Endodermal cell (in vitro differentiated cells): ENCODE measurements around the gene GATAD2A. TPM values are rescaled to one million over a fixed set of nuclear protein-coding genes. Genes with fewer than 3 reads are reported as not detected.
A peak's percentile ranks its signal among the peaks of the same experiment; 100 is the strongest.

ENCODE experiments used
- DNase-seq: peaks from one replicate; pipeline ENCODE4 v3.0.0-alpha.2; 2017
- H3K27ac ChIP-seq: 2 replicates; pipeline ENCODE4 v1.5.1; 2013; ENCODE audit warnings: mild to moderate bottlenecking, low read depth, low read length, moderate library complexity
- H3K27me3 ChIP-seq: 2 replicates; pipeline ENCODE4 v1.6.1; 2013; ENCODE audit warnings: mild to moderate bottlenecking, low read length, moderate library complexity; ENCODE audit not compliant: insufficient read depth, control insufficient read depth, poor library complexity, severe bottlenecking
- H3K36me3 ChIP-seq: 2 replicates; pipeline ENCODE4 v1.7.0; 2013; ENCODE audit warnings: mild to moderate bottlenecking, low read length, moderate library complexity; ENCODE audit not compliant: control insufficient read depth, insufficient read depth
- H3K4me1 ChIP-seq: one replicate; pipeline ENCODE4 v1.7.0; 2013; ENCODE audit warnings: low read length; ENCODE audit not compliant: control insufficient read depth, insufficient read depth
- H3K4me3 ChIP-seq: 2 replicates; pipeline ENCODE4 v1.5.1; 2013; ENCODE audit warnings: mild to moderate bottlenecking, low read length, moderate library complexity
- H3K9ac ChIP-seq: 2 replicates; pipeline ENCODE4 v1.6.1; 2013; ENCODE audit warnings: mild to moderate bottlenecking, low read length, moderate library complexity; ENCODE audit not compliant: poor library complexity, severe bottlenecking; ENCODE audit errors: extremely low read depth
- H3K9me3 ChIP-seq: 2 replicates; pipeline ENCODE4 v1.6.1; 2013; ENCODE audit warnings: mild to moderate bottlenecking, low read length, moderate library complexity; ENCODE audit not compliant: control insufficient read depth
- H3K27ac Mint-ChIP-seq: 2 replicates; pipeline ENCODE4 v1.8.0; 2020; ENCODE audit warnings: mixed read lengths
- H3K27me3 Mint-ChIP-seq: 2 replicates; pipeline ENCODE4 v1.8.0; 2021; ENCODE audit warnings: mild to moderate bottlenecking, mixed read lengths; ENCODE audit not compliant: insufficient read depth
- H3K36me3 Mint-ChIP-seq: 2 replicates; pipeline ENCODE4 v1.8.0; 2020; ENCODE audit warnings: low read depth, mixed read lengths
- H3K4me1 Mint-ChIP-seq: 2 replicates; pipeline ENCODE4 v1.8.0; 2020; ENCODE audit warnings: mixed read lengths
- H3K4me3 Mint-ChIP-seq: 2 replicates; pipeline ENCODE4 v1.8.0; 2020; ENCODE audit warnings: mild to moderate bottlenecking, moderate library complexity, mixed read lengths
- H3K9me3 Mint-ChIP-seq: 2 replicates; pipeline ENCODE4 v1.8.0; 2020; ENCODE audit warnings: mild to moderate bottlenecking, mixed read lengths
- CTCF ChIP-seq: fragments of 200-600 bp; sonication (generic); conservative IDR thresholded peaks from 2 replicates; pipeline ENCODE4 v1.5.0; 2021; ENCODE audit warnings: antibody characterized with exemption, mild to moderate bottlenecking
- WGBS, 2 experiments: methylation state at CpG; one replicate each; pipeline versions ENCODE4 v1.1.5 to v1.1.7; 2013; ENCODE audit warnings: missing lambda C conversion rate in 2 of 2, mixed read lengths in 1 of 2; ENCODE audit not compliant: insufficient coverage in 1 of 2, insufficient read length in 1 of 2; 5-methylcytosine and 5-hydroxymethylcytosine counted together
- total RNA-seq, 2 donors: library from RNA; stranded (reverse); fragmentation: NEBNext Ultra II Directional in 1 of 2; extraction: Animal tissue kit (Norgen Biotek cat#: 25700) in 1 of 2; gene quantifications; 2 replicates in 1 of 2; 3 replicates in 1 of 2; pipeline ENCODE4 v1.2.1, GENCODE V29; 2021

GATAD2A gene
- total RNA-seq, 2 donors from 2014 or later = 115 to 126 TPM

- Histone ChIP-seq H3K27ac (no peak within 1 kb of the TSS), H3K9ac (peak within 1 kb of the TSS; percentile 53), H3K27me3 (no peaks in the 10 kb centered on the region), H3K36me3 (no peaks in the 10 kb centered on the region), H3K4me3 (peak within 1 kb of the TSS; percentile 74), H3K9me3 (no peaks in the 10 kb centered on the region), H3K4me1 (no peaks in the 10 kb centered on the region)
- DNase-seq = peak; percentile 94
- Mint-ChIP-seq H3K9me3 (no peaks in the 10 kb centered on the region), H3K27ac (no peak within 1 kb of the TSS), H3K27me3 (peaks cover 62% of the 10 kb centered on the region), H3K4me3 (peak within 1 kb of the TSS; percentile 46), H3K4me1 (peaks cover 2% of the 10 kb centered on the region), H3K36me3 (no peaks in the 10 kb centered on the region)
- no peak for TF ChIP-seq CTCF
- 6 to 10% methylated on average over 26 to 56 of the region's 56 CpGs for WGBS, 2 experiments
These were observed 132.7 kb downstream of the GATAD2A start, which contains the start of gene CILP2 for GRCh38 chr19:19538061-19538784. Gene CILP2, plus strand, starts transcription at chr19:19538265. Its CDS starts 85 bp downstream, at chr19:19538350.

- Histone ChIP-seq H3K27me3 (no peaks in the 10 kb centered on the region), H3K36me3 (no peaks in the 10 kb centered on the region), H3K4me3 (peak overlapping the region; percentile 74), H3K9ac (peak overlapping the region; percentile 53), H3K4me1 (no peaks in the 10 kb centered on the region), H3K9me3 (no peaks in the 10 kb centered on the region), H3K27ac (no peak overlapping the region)
- Mint-ChIP-seq H3K27me3 (peaks cover 60% of the 10 kb centered on the region), H3K9me3 (no peaks in the 10 kb centered on the region), H3K27ac (no peak overlapping the region), H3K4me3 (peak overlapping the region; percentile 46), H3K36me3 (no peaks in the 10 kb centered on the region), H3K4me1 (peaks cover 2% of the 10 kb centered on the region)
- 68 to 71% methylated on average over 4 to 7 of the region's 7 CpGs for WGBS, 2 experiments
- peak; percentile 22 for TF ChIP-seq CTCF
- peak; percentile 64 for DNase-seq
These were observed 133.3 kb downstream of the GATAD2A start for GRCh38 chr19:19538785-19539166.

- no peak overlapping the region for H3K27ac ChIP-seq
- H3K4me1 Mint-ChIP-seq = peaks cover 2% of the 10 kb centered on the region
- WGBS, 2 experiments = 84 to 87% methylated on average over 14 to 19 of the region's 19 CpGs
- H3K36me3 Mint-ChIP-seq = no peaks in the 10 kb centered on the region
- peak; percentile 62 for DNase-seq
- H3K27me3 Mint-ChIP-seq = peaks cover 55% of the 10 kb centered on the region
- H3K4me1 ChIP-seq = no peaks in the 10 kb centered on the region
- TF ChIP-seq CTCF = no peak
- H3K9me3 ChIP-seq = no peaks in the 10 kb centered on the region
- no peaks in the 10 kb centered on the region for H3K27me3 ChIP-seq
- H3K4me3 Mint-ChIP-seq = no peak overlapping the region
- no peaks in the 10 kb centered on the region for H3K9me3 Mint-ChIP-seq
- no peak overlapping the region for H3K9ac ChIP-seq
- H3K4me3 ChIP-seq = no peak overlapping the region
- H3K27ac Mint-ChIP-seq = no peak overlapping the region
- H3K36me3 ChIP-seq = no peaks in the 10 kb centered on the region
These were observed 134.2 kb downstream of the GATAD2A start for GRCh38 chr19:19539698-19540063.
